Nucleus accumbens (tissue), 56 donors: ENCODE results near the gene GFPT2.
A peak's percentile ranks its signal among the peaks of the same experiment; 100 is the strongest.

Source experiments
- DNase-seq, 56 donors: peaks; one replicate each; lab custom pipeline; 2025; lab: John Stamatoyannopoulos, UW

The GFPT2 gene

DNA sequence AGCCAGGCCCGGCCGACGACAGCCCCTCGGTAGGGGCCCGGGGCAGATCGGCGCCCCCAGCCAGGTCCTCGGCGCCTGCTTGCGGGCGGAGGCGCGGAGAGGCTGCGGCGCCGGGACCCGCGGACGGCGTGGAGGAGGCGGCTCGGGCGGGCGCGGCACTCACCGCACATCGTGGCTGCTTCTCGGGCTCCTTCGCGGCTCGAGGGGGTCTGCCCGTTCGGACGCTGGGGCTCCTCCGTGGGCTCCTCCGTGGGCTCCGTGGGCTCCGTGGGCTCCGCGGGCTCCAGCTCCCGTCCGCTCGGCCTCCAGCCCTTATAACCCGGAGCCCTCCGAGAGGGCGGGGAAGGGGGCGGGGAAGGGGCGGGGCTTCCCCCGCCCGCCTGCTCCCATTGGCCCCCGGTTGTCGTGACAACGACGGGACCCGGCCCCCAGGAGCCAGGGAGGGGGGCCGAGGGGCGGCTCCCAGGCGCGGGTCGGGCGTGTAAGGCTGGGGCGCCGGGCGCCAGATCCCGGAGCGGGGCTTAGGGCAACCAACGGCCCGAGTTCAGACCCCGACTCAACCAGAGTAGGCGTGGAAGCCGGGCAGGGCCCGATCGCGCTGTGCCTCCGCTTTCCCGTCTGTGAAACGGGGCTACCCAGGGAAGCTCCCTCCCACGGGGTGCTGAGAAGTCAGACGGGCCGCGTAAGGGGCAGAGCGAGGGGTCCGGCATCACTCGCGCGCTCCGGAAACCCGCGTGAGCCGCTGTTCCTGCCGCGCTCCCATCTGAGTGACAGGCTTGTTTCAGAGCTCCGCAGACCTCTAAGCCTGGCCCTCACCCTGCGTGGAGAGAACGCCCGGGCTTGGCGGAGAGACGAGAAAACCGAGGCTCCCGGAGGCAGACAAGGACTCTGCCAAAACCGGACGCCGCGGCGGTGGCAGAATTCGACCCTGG lies at the start of gene GFPT2:
Gene GFPT2, minus strand, starts transcription at position 289 of the 932 bp plus-strand sequence. Its CDS starts 119 bp downstream, at position 170.
- DNase-seq = peak in 55 of 56 donors; percentile 33 to 93 (median 81)

DNA sequence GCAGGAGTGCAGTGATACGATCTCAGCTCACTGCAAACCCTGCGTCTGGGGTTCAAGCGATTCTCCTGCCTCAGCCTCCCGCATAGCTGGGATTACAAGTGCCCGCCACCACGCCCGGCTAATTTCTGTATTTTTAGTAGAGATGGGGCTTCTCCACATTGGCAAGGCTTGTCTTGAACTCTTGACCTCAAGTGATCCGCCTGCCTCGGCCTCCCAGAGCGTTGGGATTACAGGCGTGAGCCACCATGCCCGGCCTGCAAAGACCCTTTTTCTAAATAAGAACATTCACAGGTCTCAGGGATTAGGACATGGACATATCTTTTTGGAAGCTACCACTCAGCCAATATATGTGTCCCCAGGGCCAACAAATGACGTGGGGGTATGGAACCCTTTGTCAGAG lies 49.6 kb upstream of the GFPT2 start:
- no peak for DNase-seq

DNA sequence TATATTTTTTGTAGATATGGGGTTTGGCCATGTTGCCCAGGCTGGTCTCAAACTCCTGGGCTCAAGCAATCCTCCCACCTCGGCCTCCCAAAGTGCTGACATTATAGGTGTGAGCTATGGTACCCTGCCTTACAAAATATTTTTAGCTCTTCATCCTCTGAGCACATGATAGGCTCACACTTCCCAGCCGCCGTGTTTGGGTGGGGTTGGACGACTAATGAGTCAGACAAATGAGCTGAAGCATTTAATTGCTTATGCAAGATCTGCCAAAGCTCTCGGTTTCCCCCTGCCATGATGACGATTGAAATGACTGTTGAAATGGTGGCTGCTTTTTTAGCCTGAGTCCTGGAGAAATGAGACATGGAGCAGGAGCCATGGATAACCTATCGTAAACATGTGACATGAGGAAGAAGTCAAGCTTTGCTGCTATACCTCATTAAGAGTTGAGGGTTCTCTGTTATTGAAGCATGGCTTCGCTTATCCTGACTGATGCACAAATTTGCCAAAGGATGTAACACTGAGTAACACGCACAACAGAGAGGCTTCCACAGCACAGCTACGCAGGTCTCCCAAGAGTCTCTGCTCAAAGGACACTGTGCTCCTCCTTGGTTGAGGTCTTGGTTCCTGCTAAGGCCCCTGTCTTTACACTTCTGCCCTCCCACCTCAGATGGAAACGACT lies 48.2 kb upstream of the GFPT2 start:
- no peak for DNase-seq

DNA sequence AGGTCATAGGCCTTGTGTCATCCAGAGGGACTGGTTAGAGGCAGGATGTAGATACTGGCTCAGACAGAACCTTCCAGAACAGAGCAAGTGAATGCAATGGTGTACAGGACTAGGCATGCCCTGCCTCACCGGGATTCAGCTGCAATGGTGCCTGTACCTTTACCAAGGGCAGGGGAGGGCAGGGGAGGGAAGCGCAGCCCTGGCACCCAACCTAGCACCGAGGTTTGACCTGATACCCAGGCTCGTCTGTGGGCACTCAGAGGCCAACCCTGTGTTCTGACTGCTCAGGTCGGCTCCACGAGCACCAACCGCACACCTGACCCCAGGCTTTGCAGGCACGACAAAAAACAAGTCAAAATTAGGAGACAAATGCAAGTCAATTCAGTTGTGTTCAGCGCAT lies 47.3 kb upstream of the GFPT2 start:
- no peak for DNase-seq

DNA sequence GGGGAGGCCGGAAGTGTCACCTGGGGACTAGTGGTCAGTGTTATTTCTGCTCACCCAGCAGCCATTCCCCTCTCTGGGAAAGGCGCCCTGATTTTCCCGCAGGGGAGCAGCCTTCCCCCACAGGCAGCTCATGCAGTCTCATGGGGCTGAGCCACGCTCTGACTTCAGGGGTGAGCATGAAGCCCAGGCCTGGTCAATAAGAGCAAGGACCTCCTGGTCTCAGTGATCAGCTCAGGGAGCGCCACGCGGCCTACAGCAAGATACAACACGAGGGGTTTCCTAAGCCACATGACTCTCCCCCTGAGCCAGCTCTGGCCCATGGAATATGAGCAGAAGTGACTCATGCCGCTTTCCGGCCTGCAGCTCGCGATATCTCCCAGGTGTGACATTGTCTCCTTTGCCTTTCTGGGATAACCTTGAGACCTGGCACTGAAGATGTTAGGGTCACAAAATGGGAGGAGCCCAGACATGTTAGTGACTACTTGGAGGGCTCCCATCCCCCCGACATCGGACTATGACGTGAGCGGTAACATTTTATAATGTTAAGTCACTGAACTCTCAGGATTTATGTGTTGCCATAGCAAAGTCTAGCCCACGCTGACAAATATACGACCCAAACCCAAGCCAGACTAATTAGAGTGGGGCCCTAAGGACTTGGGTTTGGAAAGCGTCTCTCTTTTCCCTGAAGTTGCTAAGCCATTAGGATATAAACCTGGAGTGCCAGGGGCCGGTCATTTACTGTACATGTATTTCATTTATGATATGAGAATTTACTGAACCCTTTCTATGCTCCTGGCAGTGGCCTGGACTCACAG lies 46.5 kb upstream of the GFPT2 start:
- DNase-seq = no peak

DNA sequence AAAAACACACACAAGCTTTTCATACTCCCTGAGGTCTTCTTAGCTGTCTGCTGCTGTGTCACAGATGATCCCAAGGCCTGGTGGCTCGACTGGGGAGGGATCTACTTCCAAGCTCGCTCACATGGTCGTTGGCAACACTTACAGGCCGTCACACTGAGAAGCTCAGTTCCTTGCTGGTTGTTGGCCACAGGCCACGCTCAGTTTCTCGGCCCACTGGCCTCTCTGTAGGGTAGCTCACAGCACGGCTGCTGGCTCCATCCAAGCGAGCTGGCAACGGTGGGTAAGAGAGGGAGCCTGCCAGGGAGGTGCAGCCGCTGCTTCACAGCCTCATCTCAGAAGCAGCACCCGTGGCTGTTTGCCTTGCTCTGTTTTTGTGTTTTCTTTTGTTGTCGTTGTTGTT lies 43.8 kb upstream of the GFPT2 start:
- DNase-seq = peak in 12 of 56 donors; percentile 7 to 51 (median 18)

DNA sequence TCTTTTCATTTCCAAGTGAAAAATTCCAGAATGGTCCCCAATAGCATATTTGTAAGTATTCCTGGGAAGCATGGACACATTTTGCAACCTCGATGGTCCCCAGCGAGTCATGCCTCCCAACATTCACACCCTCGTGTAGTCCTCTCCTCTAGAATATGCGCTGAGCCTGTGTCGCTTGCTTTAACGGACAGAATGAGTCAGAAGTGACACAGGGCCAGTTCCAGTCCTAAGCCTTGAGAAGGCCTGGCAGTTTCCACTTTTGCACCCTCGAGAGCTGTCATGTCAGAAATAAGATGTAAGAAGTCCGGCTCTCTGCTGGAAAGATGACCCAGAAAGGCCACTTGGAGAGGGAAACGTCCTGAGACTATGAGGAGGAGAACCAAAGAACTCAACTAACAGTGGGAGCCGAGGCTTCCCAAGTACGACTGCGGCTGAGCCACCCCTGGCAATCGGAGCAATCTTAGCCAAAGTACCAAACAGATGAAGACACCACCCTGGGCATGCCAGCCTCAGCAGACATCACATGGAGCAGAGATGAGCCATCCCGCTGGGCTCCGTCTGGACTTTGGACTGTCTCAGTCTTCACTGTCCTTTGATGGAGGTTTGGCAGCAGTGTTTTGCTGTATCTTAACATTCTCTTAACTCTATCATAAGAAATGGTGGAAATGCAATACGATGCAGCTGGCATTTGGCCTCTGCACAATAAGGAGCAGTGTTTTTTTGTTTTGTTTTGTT lies 42.6 kb upstream of the GFPT2 start:
- no peak for DNase-seq

DNA sequence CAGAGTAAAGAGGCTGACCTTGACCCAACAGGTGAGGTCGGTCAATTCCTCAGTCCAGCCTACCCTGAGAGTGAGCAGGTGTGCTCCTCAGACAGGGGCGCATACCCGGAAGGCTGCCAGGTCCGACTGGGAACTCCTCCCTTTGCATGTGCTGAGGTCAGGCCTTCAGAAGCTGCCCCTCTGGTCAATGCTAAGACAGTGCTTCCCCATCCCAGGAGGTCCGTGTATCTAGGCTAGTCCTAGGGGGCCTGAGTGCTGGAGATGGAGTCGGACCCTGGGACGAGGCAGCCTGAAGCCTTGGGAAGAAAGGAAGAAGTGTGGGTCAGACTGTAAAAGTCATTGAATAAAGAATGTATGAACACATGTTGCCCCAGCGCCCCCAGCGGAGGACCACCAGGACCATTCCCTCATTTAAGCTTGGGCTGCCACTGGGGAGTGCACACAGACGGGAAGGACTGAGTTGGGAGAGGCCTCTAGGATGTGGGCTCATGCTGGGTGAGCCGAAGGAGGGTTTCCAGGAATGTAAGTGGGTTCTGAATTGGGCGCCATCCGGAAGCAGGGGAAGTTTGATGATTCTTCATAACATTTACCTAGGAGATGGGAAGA lies 41.0 kb upstream of the GFPT2 start:
- DNase-seq = no peak

DNA sequence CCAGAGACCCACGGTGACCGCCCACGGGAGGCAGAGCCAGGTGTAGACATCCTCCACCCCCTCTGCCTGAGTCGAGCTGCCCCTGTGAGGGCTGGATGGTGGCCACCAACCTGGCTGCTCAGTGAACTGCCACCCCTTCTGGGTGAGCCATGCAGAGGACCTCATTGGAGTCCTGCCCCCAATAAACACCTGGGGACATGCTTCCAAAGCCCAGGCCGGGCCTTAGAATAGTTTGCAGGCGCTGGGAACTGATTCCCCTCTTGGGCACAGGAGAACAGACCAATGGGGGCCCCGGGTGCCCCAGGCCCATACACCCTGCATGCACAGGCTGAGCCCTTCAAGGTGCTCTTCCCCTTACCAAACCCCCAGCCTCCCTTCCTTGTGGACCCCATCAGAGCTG lies 38.1 kb upstream of the GFPT2 start:
- no peak for DNase-seq

DNA sequence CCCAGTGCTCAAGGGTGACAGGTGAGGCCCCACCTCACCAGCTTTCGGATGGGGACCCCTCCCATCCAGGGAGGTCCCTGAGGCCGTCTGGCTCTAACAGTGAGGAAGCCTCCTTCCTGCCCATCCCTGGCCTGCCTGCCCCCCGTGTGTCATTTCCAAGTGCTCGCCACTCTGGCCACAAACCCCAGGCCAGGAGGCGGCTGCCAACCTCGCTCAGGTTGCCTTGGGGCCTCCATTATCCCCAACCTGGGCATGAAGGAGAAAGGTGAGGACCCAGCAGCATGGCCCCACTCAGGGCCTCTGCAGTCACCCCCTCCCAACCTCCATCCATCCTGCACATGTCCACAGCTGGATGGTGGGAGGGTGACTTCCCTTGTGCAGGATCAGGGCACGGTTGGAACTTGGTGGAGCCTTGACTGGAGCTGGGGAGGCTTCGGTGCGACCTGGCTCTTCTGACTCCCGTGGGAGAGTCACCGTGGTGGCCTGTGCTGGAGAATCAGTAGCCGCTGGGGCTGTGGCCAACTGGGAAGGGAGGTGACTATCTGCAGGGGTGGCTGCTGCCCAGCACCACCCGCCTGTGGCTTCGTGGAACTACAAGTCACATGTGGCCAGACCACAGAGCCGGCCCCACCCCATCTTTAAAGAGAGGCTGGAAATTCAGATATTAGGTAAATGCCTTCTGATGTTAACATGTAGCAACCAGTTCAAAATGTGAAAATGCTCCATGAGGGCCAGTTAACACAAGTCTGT lies 37.5 kb upstream of the GFPT2 start:
- DNase-seq = peak in 1 of 56 donors; percentile 24

DNA sequence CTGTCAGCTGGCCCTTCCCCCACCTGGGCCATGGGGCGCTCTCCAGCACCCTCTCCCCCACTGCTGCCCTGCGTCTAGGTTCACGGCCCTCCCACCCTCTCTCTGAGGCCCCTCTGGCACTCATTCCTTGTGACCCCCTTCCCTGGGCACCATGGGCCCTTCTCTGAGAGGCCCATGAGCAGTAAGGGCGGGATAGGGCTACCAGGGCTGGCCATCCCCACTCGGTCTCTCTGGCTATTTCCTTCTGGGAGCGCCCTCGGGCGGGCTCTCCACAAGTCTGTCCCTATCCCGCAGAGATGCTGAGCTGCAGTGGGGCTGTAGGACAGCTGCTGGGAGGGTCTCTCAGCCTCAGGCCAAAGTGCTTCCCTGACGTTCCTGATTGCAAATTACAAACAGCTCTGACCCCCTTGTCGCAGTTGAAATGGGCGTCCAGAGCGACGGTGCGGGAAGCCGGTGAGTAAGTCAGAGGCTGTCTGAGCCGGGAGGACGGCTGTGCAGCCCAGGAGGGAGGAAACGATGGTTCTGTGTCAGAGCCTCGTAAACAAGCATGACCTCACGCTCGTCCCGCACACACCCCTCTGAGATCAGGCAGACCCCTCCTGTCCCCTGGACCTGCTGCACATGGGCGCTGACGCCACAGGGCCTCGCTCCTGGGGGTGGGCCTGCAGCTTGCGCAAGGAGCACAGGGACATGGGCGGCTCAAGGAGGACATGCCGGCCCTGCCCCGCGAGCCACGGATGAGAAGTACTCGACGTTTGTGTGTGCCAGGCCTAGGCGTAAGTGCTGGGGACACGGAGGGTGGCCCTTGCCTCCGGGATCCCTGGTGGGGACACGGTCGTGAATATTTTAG lies 36.3 kb upstream of the GFPT2 start:
- no peak for DNase-seq

DNA sequence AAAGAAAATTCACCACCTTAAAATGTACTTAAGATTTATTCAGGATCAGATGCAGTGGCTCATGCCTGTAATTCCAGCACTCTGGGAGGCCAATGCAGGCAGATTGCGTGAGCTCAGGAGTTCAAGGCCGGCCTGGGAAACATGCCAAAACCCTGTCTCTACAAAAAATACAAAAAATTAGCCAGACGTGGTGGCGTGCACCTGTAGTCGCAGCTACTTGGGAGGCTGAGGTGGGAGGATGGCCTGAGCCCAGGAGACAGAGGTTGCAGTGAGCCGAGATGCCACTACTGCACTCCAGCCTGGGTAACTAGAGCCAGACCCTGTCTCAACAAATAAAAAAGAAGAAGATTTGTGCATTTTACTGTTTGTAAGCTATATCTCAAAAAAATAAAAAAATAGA lies 34.7 kb upstream of the GFPT2 start:
- no peak for DNase-seq

DNA sequence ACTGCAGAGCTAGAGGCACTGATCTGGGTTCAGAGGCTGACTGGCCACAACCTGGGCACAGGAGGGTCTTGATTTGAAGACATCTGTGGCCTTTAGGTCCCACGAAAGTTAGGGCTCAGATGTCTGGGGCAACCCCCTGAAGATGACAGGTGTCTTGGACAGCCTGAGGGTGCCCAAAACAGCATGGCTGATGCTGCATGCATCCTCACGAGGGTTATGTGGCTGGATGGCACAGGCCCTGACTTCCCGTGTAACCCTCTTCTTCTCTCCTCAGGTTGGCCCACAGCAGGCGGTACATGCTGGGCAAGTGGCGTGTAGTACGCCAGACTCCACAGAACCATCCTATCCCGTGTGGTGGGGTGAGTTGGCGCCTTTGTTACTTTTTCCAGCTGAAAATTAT lies 29.8 kb upstream of the GFPT2 start:
- DNase-seq = no peak

DNA sequence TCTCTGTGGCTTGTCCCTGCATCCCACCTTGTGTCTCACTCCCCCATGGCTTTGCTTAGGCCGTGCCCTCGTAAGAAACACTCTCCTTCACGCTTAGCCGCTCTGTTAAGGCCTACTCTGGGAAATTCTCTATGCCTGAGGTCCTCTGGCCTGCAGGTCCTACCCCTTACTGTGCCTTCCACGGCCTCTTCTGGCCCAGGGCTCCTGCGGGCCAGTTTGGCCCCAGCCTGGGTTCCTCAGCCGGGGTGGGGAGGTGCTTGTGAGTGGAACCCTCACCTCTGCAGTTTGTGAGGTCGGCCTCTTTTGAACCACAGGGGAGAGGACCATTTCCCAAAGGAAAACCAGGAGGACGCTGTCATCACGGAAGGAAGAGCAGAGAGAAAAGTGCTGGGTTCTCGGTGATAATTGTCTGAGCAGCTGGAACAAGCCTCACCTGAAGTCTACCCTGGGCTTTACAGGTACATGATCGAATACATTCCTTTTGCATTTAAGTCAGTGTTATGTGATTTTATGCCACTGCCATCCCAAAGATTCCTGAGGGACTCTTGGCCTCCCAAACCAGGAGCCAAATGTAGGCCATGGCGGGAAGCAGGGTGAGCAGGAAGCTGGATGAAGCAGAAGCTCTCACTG lies 28.8 kb upstream of the GFPT2 start:
- no peak for DNase-seq

DNA sequence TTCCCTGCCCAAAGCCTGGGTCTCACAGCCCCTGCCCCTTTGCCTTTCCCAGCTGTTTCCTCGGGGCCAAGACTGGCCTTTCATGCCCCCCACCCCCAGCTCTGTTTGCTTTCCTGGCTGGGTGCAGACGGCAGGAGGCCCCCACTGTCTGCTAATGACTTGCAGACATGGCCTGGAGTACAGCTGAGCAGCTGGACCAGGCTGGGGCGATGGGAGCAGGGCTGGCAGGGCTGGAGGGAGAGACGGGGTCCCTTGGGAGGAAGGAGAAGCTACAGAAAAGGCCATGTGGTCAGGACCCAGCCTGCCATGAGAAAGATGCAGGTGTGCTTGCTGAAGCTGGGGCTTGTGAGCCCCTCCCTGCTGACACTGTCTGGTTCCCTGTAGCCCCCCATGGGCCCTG lies 28.3 kb upstream of the GFPT2 start:
- DNase-seq = no peak

DNA sequence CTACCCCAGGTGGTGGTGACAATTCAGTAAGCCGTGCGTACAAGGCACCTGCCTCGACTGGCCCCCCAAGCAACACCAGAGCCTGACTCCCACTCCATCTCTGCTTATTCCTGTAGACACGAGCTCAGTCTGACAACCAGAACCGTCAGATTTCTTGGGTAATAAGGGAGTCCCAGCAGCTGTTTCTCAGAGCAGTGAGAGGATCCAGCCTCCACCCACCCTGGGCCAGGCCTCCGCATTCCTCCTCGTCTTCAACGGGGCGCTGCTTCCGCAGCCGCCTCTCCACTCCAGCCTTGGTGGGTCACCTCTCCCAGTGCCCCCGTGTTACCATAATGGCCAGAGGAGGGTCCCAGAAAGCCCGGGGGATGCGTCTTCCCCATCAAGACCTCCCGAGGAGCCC lies 27.7 kb upstream of the GFPT2 start:
- DNase-seq = no peak

DNA sequence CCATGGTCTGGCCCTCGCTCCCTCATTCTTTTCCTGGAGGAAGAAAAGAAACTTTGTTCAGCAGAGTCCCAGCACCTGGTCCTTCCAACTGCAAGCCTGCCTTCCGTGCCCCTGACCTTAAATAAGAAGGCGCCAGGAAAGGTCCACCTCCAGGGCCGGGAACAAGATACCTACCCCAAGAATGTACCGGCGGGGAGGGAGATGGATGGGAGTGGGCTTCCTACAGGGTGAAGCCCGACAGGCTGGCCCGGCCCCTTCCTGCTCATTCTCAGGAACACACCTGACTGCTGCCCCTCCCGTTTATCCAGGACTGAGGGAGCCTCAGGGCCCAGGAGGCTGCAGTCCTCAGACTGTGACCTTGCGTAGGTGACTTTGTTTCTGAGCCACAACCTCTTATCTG lies 27.3 kb upstream of the GFPT2 start:
- no peak for DNase-seq
